Measurements from ENCODE around the gene ANTXRL. TPM values are rescaled to one million over a fixed set of nuclear protein-coding genes. Genes with fewer than 3 reads are reported as not detected.
A peak's percentile ranks its signal among the peaks of the same experiment; 100 is the strongest.
"Not testable (repeated sequence)": the region's sequence is repeated elsewhere in the genome, so short reads cannot be mapped to it uniquely, and the experiment has no call there.

ANTXRL gene
- total RNA-seq, 1 donor from 2014 or later: not detected

- Mint-ChIP-seq H3K27me3 (ENCODE audit: low read depth) (peaks cover 6% of the 10 kb centered on the region), H3K27ac (no peak overlapping the region), H3K36me3 (no peaks in the 10 kb centered on the region), H3K4me1 (peaks cover 4% of the 10 kb centered on the region), H3K4me3 (no peak overlapping the region), H3K9me3 (no peaks in the 10 kb centered on the region)
- DNase-seq (ENCODE audit: low spot score in 2 of 2, unreplicated experiment in 2 of 2): peak in 1 of 2 experiments; percentile 25
- TF ChIP-seq CTCF (IDR thresholded peaks at IDR 0.05; ENCODE audit: unreplicated experiment): no peak
These were observed 13.0 kb upstream of the ANTXRL start for GRCh38 chr10:46273506-46274477.

GRCh38 chr10:46277840-46278239, 9.0 kb upstream of the ANTXRL start:
- Mint-ChIP-seq H3K27ac (no peak overlapping the region), H3K36me3 (no peaks in the 10 kb centered on the region), H3K27me3 (ENCODE audit: low read depth) (peaks cover 23% of the 10 kb centered on the region), H3K4me1 (peaks cover 6% of the 10 kb centered on the region), H3K9me3 (no peaks in the 10 kb centered on the region), H3K4me3 (no peak overlapping the region)
- TF ChIP-seq CTCF (IDR thresholded peaks at IDR 0.05; ENCODE audit: unreplicated experiment): no peak
- no peak for DNase-seq (ENCODE audit: low spot score in 2 of 2, unreplicated experiment in 2 of 2)

- H3K4me3 Mint-ChIP-seq: peak overlapping the region; percentile 55
These were observed 4.4 kb upstream of the ANTXRL start for GRCh38 chr10:46282421-46282831.

DNA sequence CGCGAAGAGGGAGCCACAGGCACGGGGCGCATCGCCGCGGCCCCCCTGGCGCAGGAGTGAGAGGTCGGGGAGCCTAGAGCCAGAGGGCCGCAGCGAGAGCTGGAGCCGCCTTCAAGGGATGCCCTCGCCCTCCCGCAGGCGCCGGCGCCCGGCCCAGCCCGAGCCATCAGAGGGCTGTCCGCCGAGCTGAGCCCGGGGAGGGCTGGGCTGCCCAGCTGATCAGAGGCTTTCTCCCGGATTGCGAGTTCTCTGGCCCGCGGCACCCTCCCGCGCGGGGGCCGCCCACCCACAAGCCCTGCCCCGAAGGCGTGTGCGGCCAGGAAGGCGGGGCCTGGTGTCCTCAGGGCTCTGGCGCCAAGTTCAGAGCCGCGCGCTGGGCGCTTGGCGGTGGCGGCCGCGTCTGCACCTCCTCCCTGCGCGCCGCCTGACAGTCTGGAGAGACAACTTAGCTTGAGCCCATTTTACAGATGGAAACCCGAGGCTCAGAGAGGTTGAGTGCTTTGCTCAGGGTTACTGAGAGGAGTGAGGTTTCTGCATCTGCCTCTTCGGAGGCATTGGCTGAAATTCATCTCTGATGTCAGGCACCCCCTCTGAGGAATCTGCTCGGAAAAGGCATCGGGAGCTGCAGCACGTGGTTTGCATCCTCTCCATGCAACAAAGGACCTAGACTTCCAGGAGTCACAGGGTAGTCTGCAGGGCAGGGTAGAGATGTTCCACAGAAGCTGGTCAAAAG, 3.8 kb upstream of the ANTXRL start:
- Mint-ChIP-seq H3K36me3 (no peaks in the 10 kb centered on the region), H3K27ac (no peak overlapping the region), H3K9me3 (no peaks in the 10 kb centered on the region), H3K4me3 (peak overlapping the region; percentile 74), H3K4me1 (peaks cover 16% of the 10 kb centered on the region), H3K27me3 (ENCODE audit: low read depth) (peaks cover 36% of the 10 kb centered on the region)
- DNase-seq (ENCODE audit: low spot score in 2 of 2, unreplicated experiment in 2 of 2): peak in 1 of 2 experiments; percentile 63
- no peak for TF ChIP-seq CTCF (IDR thresholded peaks at IDR 0.05; ENCODE audit: unreplicated experiment)

More at GRCh38 chr10:46282421-46282831, 4.4 kb upstream of the ANTXRL start:
- not testable (repeated sequence) for H3K36me3 Mint-ChIP-seq, H3K9me3 Mint-ChIP-seq, H3K27ac Mint-ChIP-seq
- peak in 1 of 2 experiments; percentile 37 for DNase-seq (ENCODE audit: low spot score in 2 of 2, unreplicated experiment in 2 of 2)
- H3K4me1 Mint-ChIP-seq: peaks cover 16% of the 10 kb centered on the region
- peaks cover 36% of the 10 kb centered on the region for H3K27me3 Mint-ChIP-seq (ENCODE audit: low read depth)

DNA sequence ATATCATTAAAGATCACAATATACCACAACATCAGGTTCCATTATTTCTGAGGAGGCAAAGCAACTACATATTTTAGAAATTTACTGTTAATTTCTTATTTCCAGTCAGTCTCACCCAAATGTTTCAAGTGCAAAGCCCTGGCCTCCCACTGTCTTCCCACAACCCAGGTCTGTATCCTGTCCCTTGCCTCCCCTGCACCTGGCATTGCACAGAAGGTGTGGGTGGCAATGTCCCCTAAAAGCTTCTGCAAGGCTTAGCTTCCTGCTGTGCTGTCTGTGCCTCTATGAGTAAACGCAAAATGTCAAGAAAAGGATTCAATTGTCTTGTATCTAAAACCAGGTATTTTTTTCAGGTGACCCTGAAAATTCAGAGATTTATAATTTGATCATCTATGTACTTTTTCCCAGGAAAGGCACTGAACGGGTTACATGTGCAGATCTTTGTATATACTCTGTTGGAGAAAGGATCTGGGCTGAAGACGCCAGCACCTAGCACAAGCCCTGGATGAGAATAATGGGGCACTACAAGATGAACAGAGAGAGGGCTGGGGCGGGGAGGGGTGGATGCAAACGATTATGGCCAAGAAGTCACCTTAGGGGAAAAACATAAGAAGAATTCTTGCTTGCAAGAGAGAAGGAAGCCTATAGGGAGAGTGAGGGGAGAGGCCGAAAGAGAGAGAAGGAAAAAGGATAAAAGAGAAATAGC, 3.1 kb upstream of the ANTXRL start:
- H3K27me3 Mint-ChIP-seq (ENCODE audit: low read depth): peaks cover 36% of the 10 kb centered on the region

More for the DNA sequence above, 3.1 kb upstream of the ANTXRL start:
- no peak for TF ChIP-seq CTCF (IDR thresholded peaks at IDR 0.05; ENCODE audit: unreplicated experiment)
- no peak overlapping the region for H3K27ac Mint-ChIP-seq
- no peaks in the 10 kb centered on the region for H3K9me3 Mint-ChIP-seq
- H3K4me3 Mint-ChIP-seq: peak overlapping the region; percentile 74
- peaks cover 16% of the 10 kb centered on the region for H3K4me1 Mint-ChIP-seq
- no peaks in the 10 kb centered on the region for H3K36me3 Mint-ChIP-seq
- DNase-seq (ENCODE audit: low spot score in 2 of 2, unreplicated experiment in 2 of 2): no peak

All from mesothelial cell of epicardium (in vitro differentiated cells).